ENCODE data around the gene B4GAT1.

Gene B4GAT1

GRCh38 chr11:66326261-66327111 lies 20.9 kb downstream of the B4GAT1 start:
- Histone ChIP-seq H3K27ac (replicated peaks; ENCODE audit: low read length) (no peak overlapping the region), H3K23ac (ENCODE audit: low read depth, low read length, poor library complexity) (no peak overlapping the region), H3K18ac (ENCODE audit: low read length) (peak overlapping the region; percentile 91), H2BK15ac (ENCODE audit: low read length) (peak overlapping the region; percentile 81), H3K4me3 (ENCODE audit: low read length in 2 of 2) (no peak overlapping the region), H3K9ac (ENCODE audit: low read depth, low read length, poor library complexity) (peak overlapping the region; percentile 24), H3K36me3 (replicated peaks in 1 of 2; ENCODE audit: control insufficient read depth in 2 of 2, insufficient read depth in 2 of 2, low read length in 2 of 2) (no peaks in the 10 kb centered on the region), H2BK12ac (ENCODE audit: low read length) (peak overlapping the region; percentile 24), H3K4me2 (ENCODE audit: insufficient read depth, low read length, poor library complexity, severe bottlenecking) (no peak overlapping the region), H3K79me1 (ENCODE audit: low read depth, low read length) (no peaks in the 10 kb centered on the region), H2AK5ac (ENCODE audit: low read depth, low read length) (peak overlapping the region; percentile 91), H2BK120ac (ENCODE audit: low read depth, low read length) (no peak overlapping the region), H3K9me3 (replicated peaks in 1 of 2; ENCODE audit: control insufficient read depth in 2 of 2, insufficient read depth in 1 of 2, low read depth in 1 of 2, low read length in 2 of 2) (no peaks in the 10 kb centered on the region), H3K4me1 (ENCODE audit: control insufficient read depth in 2 of 2, insufficient read depth in 1 of 2, low read depth in 1 of 2, low read length in 2 of 2) (peaks cover 26 to 44% of the 10 kb centered on the region in 2 donors), H3K4ac (ENCODE audit: low read length) (no peak overlapping the region), H2BK5ac (ENCODE audit: low read length) (peak overlapping the region; percentile 45), H3K27me3 (ENCODE audit: control insufficient read depth in 3 of 3, insufficient read depth in 3 of 3, low read depth in 1 of 3, low read length in 3 of 3) (no peaks in the 10 kb centered on the region), H4K8ac (ENCODE audit: low read depth, low read length) (no peak overlapping the region), H2AFZ (ENCODE audit: low read length) (peak overlapping the region; percentile 77), H4K91ac (ENCODE audit: low read depth, low read length, poor library complexity) (peak overlapping the region; percentile 19), H3K14ac (ENCODE audit: low read length) (no peak overlapping the region)
- no peak for DNase-seq (ENCODE audit: low spot score)
- WGBS, 2 donors (ENCODE audit: extremely low coverage in 2 of 2, insufficient read length in 2 of 2, insufficient replicate concordance in 1 of 2): no CpG with 5 or more reads among the region's 21 CpGs

GRCh38 chr11:66325263-66325671 lies 22.2 kb downstream of the B4GAT1 start:
- no peaks in the 10 kb centered on the region for H3K9me3 ChIP-seq (replicated peaks in 1 of 2; ENCODE audit: control insufficient read depth in 2 of 2, insufficient read depth in 1 of 2, low read depth in 1 of 2, low read length in 2 of 2)
- H2BK120ac ChIP-seq (ENCODE audit: low read depth, low read length): no peak overlapping the region
- H3K4me3 ChIP-seq (ENCODE audit: low read length in 2 of 2): peak overlapping the region in 1 of 2 donors; percentile 36
- DNase-seq (ENCODE audit: low spot score): no peak
- peak overlapping the region; percentile 55 for H3K18ac ChIP-seq (ENCODE audit: low read length)
- H3K23ac ChIP-seq (ENCODE audit: low read depth, low read length, poor library complexity): peak overlapping the region; percentile 39
- H3K27me3 ChIP-seq (ENCODE audit: control insufficient read depth in 3 of 3, insufficient read depth in 3 of 3, low read depth in 1 of 3, low read length in 3 of 3): no peaks in the 10 kb centered on the region
- WGBS, 2 donors (ENCODE audit: extremely low coverage in 2 of 2, insufficient read length in 2 of 2, insufficient replicate concordance in 1 of 2): no CpG with 5 or more reads among the region's 8 CpGs
- no peak overlapping the region for H4K91ac ChIP-seq (ENCODE audit: low read depth, low read length, poor library complexity)
- no peaks in the 10 kb centered on the region for H3K79me1 ChIP-seq (ENCODE audit: low read depth, low read length)
- no peak overlapping the region for H3K4me2 ChIP-seq (ENCODE audit: insufficient read depth, low read length, poor library complexity, severe bottlenecking)
- peak overlapping the region; percentile 27 for H2BK12ac ChIP-seq (ENCODE audit: low read length)
- H3K9ac ChIP-seq (ENCODE audit: low read depth, low read length, poor library complexity): no peak overlapping the region
- no peak overlapping the region for H3K4ac ChIP-seq (ENCODE audit: low read length)
- no peak overlapping the region for H4K8ac ChIP-seq (ENCODE audit: low read depth, low read length)
- no peak overlapping the region for H2BK5ac ChIP-seq (ENCODE audit: low read length)
- H3K14ac ChIP-seq (ENCODE audit: low read length): no peak overlapping the region
- H2BK15ac ChIP-seq (ENCODE audit: low read length): peak overlapping the region; percentile 81
- peak overlapping the region; percentile 1 for H2AK5ac ChIP-seq (ENCODE audit: low read depth, low read length)
- H3K4me1 ChIP-seq (ENCODE audit: control insufficient read depth in 2 of 2, insufficient read depth in 1 of 2, low read depth in 1 of 2, low read length in 2 of 2): peaks cover 26 to 44% of the 10 kb centered on the region in 2 donors
- H2AFZ ChIP-seq (ENCODE audit: low read length): peak overlapping the region; percentile 71
- no peaks in the 10 kb centered on the region for H3K36me3 ChIP-seq (replicated peaks in 1 of 2; ENCODE audit: control insufficient read depth in 2 of 2, insufficient read depth in 2 of 2, low read length in 2 of 2)
- H3K27ac ChIP-seq (replicated peaks; ENCODE audit: low read length): no peak overlapping the region

- Histone ChIP-seq H3K4me1 (ENCODE audit: control insufficient read depth in 2 of 2, insufficient read depth in 1 of 2, low read depth in 1 of 2, low read length in 2 of 2) (peaks cover 26 to 44% of the 10 kb centered on the region in 2 donors), H3K14ac (ENCODE audit: low read length) (no peak overlapping the region), H3K4me2 (ENCODE audit: insufficient read depth, low read length, poor library complexity, severe bottlenecking) (no peak overlapping the region), H2AK5ac (ENCODE audit: low read depth, low read length) (peak overlapping the region; percentile 35), H3K9ac (ENCODE audit: low read depth, low read length, poor library complexity) (no peak overlapping the region), H2BK5ac (ENCODE audit: low read length) (peak overlapping the region; percentile 8), H3K4ac (ENCODE audit: low read length) (no peak overlapping the region), H3K36me3 (replicated peaks in 1 of 2; ENCODE audit: control insufficient read depth in 2 of 2, insufficient read depth in 2 of 2, low read length in 2 of 2) (no peaks in the 10 kb centered on the region), H4K91ac (ENCODE audit: low read depth, low read length, poor library complexity) (no peak overlapping the region), H3K9me3 (replicated peaks in 1 of 2; ENCODE audit: control insufficient read depth in 2 of 2, insufficient read depth in 1 of 2, low read depth in 1 of 2, low read length in 2 of 2) (no peaks in the 10 kb centered on the region), H4K8ac (ENCODE audit: low read depth, low read length) (no peak overlapping the region), H2BK15ac (ENCODE audit: low read length) (peak overlapping the region; percentile 76), H3K27ac (replicated peaks; ENCODE audit: low read length) (no peak overlapping the region), H3K18ac (ENCODE audit: low read length) (peak overlapping the region; percentile 95), H3K4me3 (ENCODE audit: low read length in 2 of 2) (no peak overlapping the region), H2AFZ (ENCODE audit: low read length) (peak overlapping the region; percentile 71), H3K79me1 (ENCODE audit: low read depth, low read length) (no peaks in the 10 kb centered on the region), H3K23ac (ENCODE audit: low read depth, low read length, poor library complexity) (no peak overlapping the region), H2BK12ac (ENCODE audit: low read length) (no peak overlapping the region), H3K27me3 (ENCODE audit: control insufficient read depth in 3 of 3, insufficient read depth in 3 of 3, low read depth in 1 of 3, low read length in 3 of 3) (no peaks in the 10 kb centered on the region), H2BK120ac (ENCODE audit: low read depth, low read length) (no peak overlapping the region)
- no peak for DNase-seq (ENCODE audit: low spot score)
- no CpG with 5 or more reads among the region's 10 CpGs for WGBS, 2 donors (ENCODE audit: extremely low coverage in 2 of 2, insufficient read length in 2 of 2, insufficient replicate concordance in 1 of 2)
These were observed 22.8 kb downstream of the B4GAT1 start for GRCh38 chr11:66324664-66325063.

- no peak overlapping the region for H2BK15ac ChIP-seq (ENCODE audit: low read length)
- H2AK5ac ChIP-seq (ENCODE audit: low read depth, low read length): no peak overlapping the region
- no peak overlapping the region for H3K14ac ChIP-seq (ENCODE audit: low read length)
- no peak overlapping the region for H4K8ac ChIP-seq (ENCODE audit: low read depth, low read length)
- H2BK12ac ChIP-seq (ENCODE audit: low read length): no peak overlapping the region
- H3K4me1 ChIP-seq (ENCODE audit: control insufficient read depth in 2 of 2, insufficient read depth in 1 of 2, low read depth in 1 of 2, low read length in 2 of 2): peaks cover 25 to 43% of the 10 kb centered on the region in 2 donors
- H3K36me3 ChIP-seq (replicated peaks in 1 of 2; ENCODE audit: control insufficient read depth in 2 of 2, insufficient read depth in 2 of 2, low read length in 2 of 2): no peaks in the 10 kb centered on the region
- H3K9me3 ChIP-seq (replicated peaks in 1 of 2; ENCODE audit: control insufficient read depth in 2 of 2, insufficient read depth in 1 of 2, low read depth in 1 of 2, low read length in 2 of 2): no peaks in the 10 kb centered on the region
- H3K4ac ChIP-seq (ENCODE audit: low read length): no peak overlapping the region
- no peak overlapping the region for H2AFZ ChIP-seq (ENCODE audit: low read length)
- DNase-seq (ENCODE audit: low spot score): no peak
- H3K23ac ChIP-seq (ENCODE audit: low read depth, low read length, poor library complexity): peak overlapping the region; percentile 45
- no peak overlapping the region for H2BK5ac ChIP-seq (ENCODE audit: low read length)
- H3K18ac ChIP-seq (ENCODE audit: low read length): no peak overlapping the region
- H3K79me1 ChIP-seq (ENCODE audit: low read depth, low read length): no peaks in the 10 kb centered on the region
- no peak overlapping the region for H3K4me3 ChIP-seq (ENCODE audit: low read length in 2 of 2)
- H3K27ac ChIP-seq (replicated peaks; ENCODE audit: low read length): no peak overlapping the region
- no CpG with 5 or more reads among the region's 1 CpG for WGBS, 2 donors (ENCODE audit: extremely low coverage in 2 of 2, insufficient read length in 2 of 2, insufficient replicate concordance in 1 of 2)
- no peak overlapping the region for H2BK120ac ChIP-seq (ENCODE audit: low read depth, low read length)
- H4K91ac ChIP-seq (ENCODE audit: low read depth, low read length, poor library complexity): peak overlapping the region; percentile 12
- H3K4me2 ChIP-seq (ENCODE audit: insufficient read depth, low read length, poor library complexity, severe bottlenecking): no peak overlapping the region
- H3K9ac ChIP-seq (ENCODE audit: low read depth, low read length, poor library complexity): no peak overlapping the region
- H3K27me3 ChIP-seq (ENCODE audit: control insufficient read depth in 3 of 3, insufficient read depth in 3 of 3, low read depth in 1 of 3, low read length in 3 of 3): no peaks in the 10 kb centered on the region
These were observed 23.7 kb downstream of the B4GAT1 start for GRCh38 chr11:66323684-66324083.

Measured in neuronal stem cell (in vitro differentiated cells).